GM21381 (cell line): ENCODE data around the gene MRPS10.

Experiments
- ATAC-seq: cut with Tn5 transposase; IDR thresholded peaks from one replicate; pipeline ENCODE4 v1.9.1; 2021; ENCODE audit warnings: mild to moderate bottlenecking, moderate library complexity; ENCODE audit not compliant: unreplicated experiment

MRPS10 gene

GRCh38 chr6:42217519-42218367 lies at the start of gene MRPS10:
MRPS10 (minus strand) TSS chr6:42217861; CDS start chr6:42217849, 12 bp downstream.
- peak; percentile 94 for ATAC-seq

- ATAC-seq, result no peak
These were observed 48.9 kb upstream of the MRPS10 start for GRCh38 chr6:42266538-42266937.

GRCh38 chr6:42264852-42265390 lies 47.3 kb upstream of the MRPS10 start:
- no peak for ATAC-seq

- no peak for ATAC-seq
These were observed 46.6 kb upstream of the MRPS10 start for GRCh38 chr6:42264162-42264851.

DNA sequence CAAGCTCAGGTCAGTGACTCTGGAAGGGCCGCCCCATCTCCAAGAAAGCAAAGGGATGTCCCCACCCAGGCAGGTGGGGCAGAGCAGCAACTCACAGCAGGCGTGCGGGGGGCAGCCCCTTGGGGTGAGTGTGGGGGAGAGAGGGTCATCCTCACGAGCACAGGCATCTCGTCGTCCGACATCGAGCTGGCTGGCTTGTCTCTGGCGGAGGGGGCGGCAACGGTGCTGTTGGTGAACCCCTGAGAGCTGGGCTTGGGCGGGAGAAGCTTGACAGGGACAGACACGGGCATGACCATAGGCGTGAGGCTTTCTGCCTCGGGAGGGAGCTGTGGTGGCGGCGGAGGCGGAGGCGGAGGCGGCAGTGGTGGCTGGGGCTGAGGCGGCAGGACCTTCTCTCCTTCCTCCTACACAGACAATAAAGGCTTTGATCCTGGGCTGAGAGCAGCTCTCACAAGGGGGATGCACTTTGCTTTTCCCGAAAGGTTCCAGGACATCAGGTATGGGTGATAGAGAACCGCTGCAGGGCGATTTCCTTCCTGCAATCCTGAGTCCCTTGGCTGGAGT lies 45.6 kb upstream of the MRPS10 start:
- ATAC-seq, result no peak

DNA sequence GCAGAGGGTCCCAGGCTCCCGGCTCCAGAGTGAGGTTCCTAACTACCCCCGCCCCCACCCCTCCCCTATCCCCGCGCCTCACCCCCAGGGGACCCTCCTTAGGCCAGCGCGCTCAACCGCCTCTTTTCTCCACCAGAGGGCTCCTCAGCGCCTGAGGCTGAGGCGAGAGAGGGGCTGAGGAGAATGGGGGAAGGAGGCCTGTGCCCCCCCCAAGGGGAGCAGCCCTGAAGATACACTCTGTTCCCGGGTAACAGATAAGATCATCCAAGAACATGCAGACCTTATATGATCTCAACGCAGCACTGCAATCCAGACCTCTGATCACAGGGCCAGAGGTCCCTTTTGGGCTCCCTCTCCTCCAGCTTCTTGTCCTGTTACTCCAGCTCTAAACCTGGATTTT lies 43.3 kb upstream of the MRPS10 start:
- ATAC-seq, result no peak

- no peak for ATAC-seq
These were observed 42.8 kb upstream of the MRPS10 start for GRCh38 chr6:42260396-42260888.

DNA sequence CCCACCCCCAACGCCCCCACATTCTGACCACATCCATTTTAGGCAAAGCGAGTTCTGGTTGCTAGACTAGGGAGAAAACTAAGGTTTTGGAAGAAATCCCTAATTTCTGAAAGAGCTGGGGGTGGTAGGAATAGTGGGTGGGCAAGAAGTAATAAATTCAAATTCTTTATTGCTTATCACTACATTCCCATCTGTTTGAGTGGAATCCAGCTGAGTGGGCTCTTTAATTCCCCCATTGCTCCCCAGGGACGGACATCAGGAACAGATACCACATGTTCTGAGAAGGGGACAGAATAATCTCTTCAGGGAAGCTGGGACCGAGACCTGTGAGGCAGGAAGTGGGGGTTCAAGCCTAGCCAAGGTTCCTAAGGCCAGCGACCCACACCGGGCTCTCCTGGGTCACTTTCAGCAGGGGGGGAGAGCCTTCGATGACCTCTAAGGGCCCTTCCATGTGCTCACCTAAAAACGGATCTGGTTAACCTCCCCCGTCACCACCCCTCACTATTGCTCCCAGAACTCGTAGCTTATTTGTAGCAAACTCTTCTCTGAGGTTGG lies 42.3 kb upstream of the MRPS10 start:
- ATAC-seq, result no peak

- no peak for ATAC-seq
These were observed 41.6 kb upstream of the MRPS10 start for GRCh38 chr6:42259286-42259685.

- no peak for ATAC-seq
These were observed 40.0 kb upstream of the MRPS10 start for GRCh38 chr6:42257614-42258013.

DNA sequence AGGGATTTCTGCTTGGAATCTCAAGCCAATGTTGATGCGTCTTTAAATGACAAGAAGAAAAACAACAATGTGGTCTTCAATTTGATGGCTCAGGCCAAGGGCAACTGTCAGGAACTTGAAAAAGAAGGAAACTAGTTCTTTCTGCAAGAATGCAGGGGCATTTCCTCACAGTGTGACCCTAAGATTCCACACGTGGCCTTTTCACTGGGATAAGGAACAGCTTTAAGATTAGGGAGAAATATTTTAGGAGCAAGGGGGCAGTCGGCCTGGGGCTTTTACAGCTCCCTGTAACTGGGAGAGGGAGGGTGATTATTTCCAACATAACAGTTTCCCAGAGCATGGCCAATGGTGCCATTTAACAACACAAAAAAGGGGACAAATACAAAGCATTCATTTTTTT lies 39.4 kb upstream of the MRPS10 start:
- no peak for ATAC-seq

- ATAC-seq, result no peak
These were observed 37.4 kb upstream of the MRPS10 start for GRCh38 chr6:42255050-42255449.

DNA sequence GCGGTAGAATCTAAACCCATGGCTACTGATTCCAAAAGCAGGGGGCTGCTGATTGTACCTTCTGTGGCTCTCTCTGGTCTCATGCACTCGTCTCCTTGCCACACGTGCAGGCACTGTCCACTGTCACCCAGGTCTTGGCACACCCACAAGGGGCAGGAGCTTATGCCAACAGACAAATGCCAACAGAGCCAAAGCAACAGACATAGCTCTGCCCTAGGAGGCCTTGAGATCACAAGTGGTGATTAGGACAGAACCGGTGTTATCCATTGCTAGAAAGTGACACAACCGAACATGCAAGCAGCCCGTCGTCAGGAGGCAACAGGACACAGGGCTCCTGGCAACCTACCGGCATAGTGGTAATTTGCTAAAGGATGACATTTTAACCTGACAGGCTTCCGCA lies 36.8 kb upstream of the MRPS10 start:
- ATAC-seq, result no peak

GRCh38 chr6:42251911-42252637 lies 34.4 kb upstream of the MRPS10 start:
- no peak for ATAC-seq

DNA sequence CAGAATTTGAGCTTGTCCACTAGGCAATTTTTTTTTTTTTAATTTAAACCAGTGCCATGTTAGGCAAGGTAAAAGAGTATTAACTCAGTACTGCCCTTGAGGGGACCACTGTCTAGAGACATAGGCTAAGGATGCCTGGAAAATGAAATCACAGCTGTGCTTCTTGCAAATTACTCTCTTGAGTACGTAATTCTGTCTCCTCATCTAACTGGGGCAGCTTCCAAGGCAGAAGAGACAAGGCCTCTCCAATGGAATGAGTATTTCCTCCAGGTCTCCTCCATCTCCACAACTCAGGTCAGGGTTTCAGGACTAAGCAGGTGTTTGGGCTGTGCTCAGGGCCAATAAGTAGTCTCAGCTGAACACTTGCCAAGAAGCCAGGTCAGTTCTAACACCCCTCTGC lies 33.8 kb upstream of the MRPS10 start:
- no peak for ATAC-seq

GRCh38 chr6:42250274-42250931 lies 32.7 kb upstream of the MRPS10 start:
- ATAC-seq, result no peak

DNA sequence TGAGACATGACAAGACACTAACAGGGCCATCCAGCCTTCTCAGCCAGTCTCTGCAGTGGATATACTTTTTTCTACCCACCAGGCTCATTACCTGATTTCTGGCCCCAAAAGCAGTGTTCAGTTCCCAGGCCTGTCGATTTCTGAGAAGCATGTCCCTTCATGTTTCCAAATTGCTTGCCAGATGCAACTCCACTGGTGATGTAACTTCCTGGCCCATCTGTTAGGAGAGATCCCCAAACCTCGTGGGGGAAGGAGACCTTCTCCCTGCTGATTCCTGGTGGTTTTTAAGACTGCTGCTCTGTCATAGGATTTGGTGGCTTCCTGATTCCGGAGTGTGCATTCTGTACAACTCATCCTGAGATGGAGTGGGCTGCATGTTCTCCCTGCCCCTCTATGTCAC lies 31.6 kb upstream of the MRPS10 start:
- ATAC-seq, result no peak

DNA sequence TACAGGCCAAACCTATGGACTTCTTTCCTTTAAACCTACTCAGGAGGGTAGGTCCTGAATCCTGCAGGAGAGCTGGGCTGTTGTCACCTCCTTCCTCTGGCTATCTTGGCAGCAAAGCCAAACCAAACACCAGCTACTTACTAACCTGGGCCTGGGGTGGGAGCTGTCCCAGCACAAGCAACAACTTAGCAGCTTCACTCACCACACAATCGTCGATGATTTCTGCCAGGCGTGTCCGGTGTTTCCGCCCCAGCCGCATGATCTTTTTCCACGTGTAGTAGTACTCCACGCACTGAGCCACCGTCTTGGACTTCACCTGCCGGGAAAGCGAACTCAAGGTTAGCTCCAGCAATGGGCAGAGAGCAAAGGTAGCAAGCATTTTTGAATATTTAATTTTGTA lies 25.4 kb upstream of the MRPS10 start:
- ATAC-seq, result no peak

GRCh38 chr6:42241915-42242314 lies 24.3 kb upstream of the MRPS10 start:
- no peak for ATAC-seq

GRCh38 chr6:42239736-42240375 lies 22.2 kb upstream of the MRPS10 start:
- ATAC-seq, result no peak
